ENCODE data around the gene GSS.

DNA sequence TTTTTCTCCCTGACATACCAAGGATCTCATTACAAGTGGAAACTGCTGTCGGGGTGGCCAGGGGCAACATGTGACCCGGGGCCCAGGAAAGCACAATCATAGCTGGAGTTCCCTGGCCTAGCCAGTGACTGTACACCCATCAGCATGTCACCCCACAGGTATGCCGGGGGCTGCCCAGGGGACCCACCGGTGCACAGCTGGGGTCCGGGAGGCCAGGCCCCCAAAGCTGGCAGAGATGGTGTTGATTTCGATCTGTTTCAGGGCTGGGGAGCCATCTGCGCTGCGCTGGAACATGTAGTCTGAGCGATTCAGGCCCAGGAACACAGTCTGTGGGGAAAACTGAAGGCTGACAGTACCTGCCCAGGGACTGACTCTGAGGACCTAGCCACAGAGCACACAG, 13.3 kb downstream of the GSS start:
- TF ChIP-seq, protein P1, sequence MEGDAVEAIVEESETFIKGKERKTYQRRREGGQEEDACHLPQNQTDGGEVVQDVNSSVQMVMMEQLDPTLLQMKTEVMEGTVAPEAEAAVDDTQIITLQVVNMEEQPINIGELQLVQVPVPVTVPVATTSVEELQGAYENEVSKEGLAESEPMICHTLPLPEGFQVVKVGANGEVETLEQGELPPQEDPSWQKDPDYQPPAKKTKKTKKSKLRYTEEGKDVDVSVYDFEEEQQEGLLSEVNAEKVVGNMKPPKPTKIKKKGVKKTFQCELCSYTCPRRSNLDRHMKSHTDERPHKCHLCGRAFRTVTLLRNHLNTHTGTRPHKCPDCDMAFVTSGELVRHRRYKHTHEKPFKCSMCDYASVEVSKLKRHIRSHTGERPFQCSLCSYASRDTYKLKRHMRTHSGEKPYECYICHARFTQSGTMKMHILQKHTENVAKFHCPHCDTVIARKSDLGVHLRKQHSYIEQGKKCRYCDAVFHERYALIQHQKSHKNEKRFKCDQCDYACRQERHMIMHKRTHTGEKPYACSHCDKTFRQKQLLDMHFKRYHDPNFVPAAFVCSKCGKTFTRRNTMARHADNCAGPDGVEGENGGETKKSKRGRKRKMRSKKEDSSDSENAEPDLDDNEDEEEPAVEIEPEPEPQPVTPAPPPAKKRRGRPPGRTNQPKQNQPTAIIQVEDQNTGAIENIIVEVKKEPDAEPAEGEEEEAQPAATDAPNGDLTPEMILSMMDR (IDR thresholded peaks at IDR 0.05): no peak
- TF ChIP-seq POLR2A (IDR thresholded peaks at IDR 0.05): no peak
